SKM-1 treated with dmso at 0.1 percent for 144 hours (cell line): ENCODE results near the gene SLC9B1.
"Not testable (repeated sequence)": the region's sequence is repeated elsewhere in the genome, so short reads cannot be mapped to it uniquely, and the experiment has no call there.

ENCODE experiments used
- DNase-seq: peaks from one replicate; lab custom pipeline; 2025; ENCODE audit not compliant: unreplicated experiment; lab: John Stamatoyannopoulos, UW

Gene SLC9B1

GRCh38 chr4:103011378-103012025 is 8.0 kb downstream of the SLC9B1 start:
- no peak for DNase-seq

GRCh38 chr4:103010804-103011203 is 8.7 kb downstream of the SLC9B1 start:
- no peak for DNase-seq

GRCh38 chr4:103008875-103009729 is 10.4 kb downstream of the SLC9B1 start:
- DNase-seq, result peak; percentile 41

- DNase-seq, result no peak
Measured at GRCh38 chr4:103002551-103002950, 17.0 kb downstream of the SLC9B1 start.

GRCh38 chr4:102994803-102995202 is 24.7 kb downstream of the SLC9B1 start:
- DNase-seq, result no peak

GRCh38 chr4:102993985-102994384 is 25.5 kb downstream of the SLC9B1 start:
- not testable (repeated sequence) for DNase-seq

GRCh38 chr4:102988429-102989020 is 31.0 kb downstream of the SLC9B1 start:
- DNase-seq, result no peak

- DNase-seq, result no peak
Measured at GRCh38 chr4:102981005-102981404, 38.5 kb downstream of the SLC9B1 start.

GRCh38 chr4:102961813-102962212 is 57.7 kb downstream of the SLC9B1 start:
- DNase-seq, result not testable (repeated sequence)

- DNase-seq, result no peak
Measured at GRCh38 chr4:102959496-102959895, 60.0 kb downstream of the SLC9B1 start.

GRCh38 chr4:102945066-102945465 is 74.4 kb downstream of the SLC9B1 start:
- no peak for DNase-seq

- not testable (repeated sequence) for DNase-seq
Measured at GRCh38 chr4:102938063-102938462, 81.4 kb downstream of the SLC9B1 start.

GRCh38 chr4:102935716-102936115 is 83.8 kb downstream of the SLC9B1 start:
- DNase-seq, result no peak

GRCh38 chr4:102919697-102920096 is 99.8 kb downstream of the SLC9B1 start:
- DNase-seq, result not testable (repeated sequence)

GRCh38 chr4:102918859-102919258 is 100.6 kb downstream of the SLC9B1 start:
- DNase-seq, result no peak

GRCh38 chr4:102901804-102902203 is 117.7 kb downstream of the SLC9B1 start:
- DNase-seq, result no peak

- not testable (repeated sequence) for DNase-seq
Measured at GRCh38 chr4:102897610-102898009, 121.9 kb downstream of the SLC9B1 start.

- not testable (repeated sequence) for DNase-seq
Measured at GRCh38 chr4:102896547-102896946, 123.0 kb downstream of the SLC9B1 start.

- not testable (repeated sequence) for DNase-seq
Measured at GRCh38 chr4:102889866-102890265, 129.6 kb downstream of the SLC9B1 start.

- not testable (repeated sequence) for DNase-seq
Measured at GRCh38 chr4:102888570-102888969, 130.9 kb downstream of the SLC9B1 start.

- no peak for DNase-seq
Measured at GRCh38 chr4:102883278-102883677, 136.2 kb downstream of the SLC9B1 start.

- no peak for DNase-seq
Measured at GRCh38 chr4:102881343-102881742, 138.2 kb downstream of the SLC9B1 start.
